Measurements from ENCODE around the gene ISOC2.
"Not testable (repeated sequence)": the region's sequence is repeated elsewhere in the genome, so short reads cannot be mapped to it uniquely, and the experiment has no call there.

Gene ISOC2

GRCh38 chr19:55460670-55461258 is 678 bp downstream of the ISOC2 start:
- H3K4me3 Mint-ChIP-seq: peak overlapping the region; percentile 83
- H3K27me3 Mint-ChIP-seq: no peaks in the 10 kb centered on the region
- peak; percentile 63 for DNase-seq
- peaks cover 5% of the 10 kb centered on the region for H3K36me3 Mint-ChIP-seq (ENCODE audit: low read depth)
- peak overlapping the region; percentile 92 for H3K27ac Mint-ChIP-seq
- no peaks in the 10 kb centered on the region for H3K9me3 Mint-ChIP-seq
- H3K4me1 Mint-ChIP-seq (ENCODE audit: low read depth): peaks cover 22% of the 10 kb centered on the region

DNA sequence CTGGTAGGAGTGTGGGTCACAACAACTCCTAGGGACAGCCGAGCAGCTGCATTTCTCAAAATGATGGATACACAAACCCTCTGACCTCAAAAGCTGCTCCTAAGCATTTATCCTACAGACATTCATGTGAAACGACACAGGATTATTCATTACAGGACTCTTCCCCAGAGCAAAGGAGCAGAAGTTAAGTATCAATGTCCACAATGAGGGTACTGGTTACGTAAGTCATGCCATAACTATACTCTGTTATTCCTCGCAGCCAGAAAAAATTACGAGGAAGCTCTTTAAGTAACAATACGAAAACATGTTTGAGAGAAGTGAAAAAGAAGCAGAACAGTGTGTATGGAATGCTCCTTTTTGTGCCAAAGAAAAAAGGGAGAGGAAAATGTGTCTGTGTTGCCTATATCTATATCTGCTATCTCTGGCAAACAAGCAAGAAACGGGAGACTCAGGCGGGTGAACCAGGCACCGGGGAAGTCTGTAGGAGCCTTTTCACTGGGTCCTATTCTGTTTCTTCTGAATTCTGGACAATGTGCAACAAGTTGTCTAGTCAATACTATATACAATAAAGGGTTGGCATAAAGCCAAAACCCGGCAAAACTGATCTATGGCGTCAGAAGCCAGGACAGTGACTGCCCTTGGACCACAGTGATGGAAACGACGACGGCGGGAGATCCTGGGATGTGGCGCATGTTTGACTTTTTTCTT is 1.3 kb downstream of the ISOC2 start:
- Mint-ChIP-seq H3K27ac (peak overlapping the region; percentile 92), H3K9me3 (no peaks in the 10 kb centered on the region), H3K4me1 (ENCODE audit: low read depth) (peaks cover 22% of the 10 kb centered on the region), H3K4me3 (peak overlapping the region; percentile 83), H3K27me3 (no peaks in the 10 kb centered on the region), H3K36me3 (ENCODE audit: low read depth) (peaks cover 12% of the 10 kb centered on the region)
- no peak for DNase-seq

DNA sequence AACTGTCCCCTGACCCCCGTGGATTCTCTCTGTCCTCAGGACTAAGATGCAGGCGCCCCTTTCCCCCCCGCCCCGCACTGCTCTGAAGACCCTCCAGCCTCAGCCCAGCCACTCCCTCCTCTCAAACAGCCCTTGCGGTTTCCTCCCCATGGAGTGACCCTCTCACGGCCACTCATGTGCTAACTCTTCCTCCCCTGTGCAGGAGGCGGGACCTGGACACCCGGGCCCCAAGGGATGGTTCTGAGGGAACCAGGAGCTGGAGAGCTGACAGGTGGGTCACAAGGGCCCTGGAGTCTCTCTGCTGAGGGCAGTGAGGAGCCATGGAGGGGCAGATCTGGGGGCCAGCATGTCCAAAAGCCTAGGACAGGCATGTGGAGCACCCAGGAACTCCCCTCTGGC is 1.9 kb downstream of the ISOC2 start:
- Mint-ChIP-seq H3K27me3 (no peaks in the 10 kb centered on the region), H3K36me3 (ENCODE audit: low read depth) (peaks cover 15% of the 10 kb centered on the region), H3K4me1 (ENCODE audit: low read depth) (peaks cover 22% of the 10 kb centered on the region), H3K4me3 (no peak overlapping the region), H3K27ac (no peak overlapping the region), H3K9me3 (no peaks in the 10 kb centered on the region)
- DNase-seq: no peak

DNA sequence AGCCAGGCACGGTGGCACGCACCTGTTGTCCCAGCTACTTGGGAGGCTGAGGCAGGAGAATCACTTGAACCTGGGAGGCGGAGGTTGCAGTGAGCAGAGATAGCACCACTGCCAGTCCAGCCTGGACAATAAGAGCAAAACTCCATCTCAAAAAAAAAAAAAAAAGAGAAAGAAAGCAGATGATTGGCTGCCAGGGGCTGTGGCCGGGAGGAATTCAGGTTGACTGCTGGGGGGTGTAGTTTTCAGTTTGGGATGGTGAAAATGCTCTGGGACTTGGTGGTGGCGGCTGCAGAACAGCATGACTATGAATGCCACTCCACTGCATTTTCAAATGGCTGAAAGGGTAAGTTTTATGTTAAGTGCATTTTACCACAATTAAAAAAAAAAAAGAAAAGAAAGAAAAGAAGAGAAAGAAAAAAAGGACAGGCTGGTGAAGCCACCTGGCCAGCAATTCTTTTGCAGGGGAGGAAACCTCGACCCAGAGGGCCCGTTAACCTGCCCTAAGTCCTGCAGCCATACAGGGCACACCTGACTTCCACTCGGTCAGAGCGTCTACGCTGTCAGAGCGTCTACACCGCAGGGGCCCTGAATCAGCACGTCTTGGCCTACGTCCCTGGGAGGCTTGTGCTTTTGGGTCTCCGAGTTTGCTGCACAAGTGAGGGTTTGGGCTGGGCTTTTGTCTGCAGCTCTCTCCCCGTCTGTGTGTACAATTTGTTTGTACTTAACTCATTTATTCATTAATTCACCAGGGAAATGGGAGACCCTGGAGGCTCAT is 3.6 kb downstream of the ISOC2 start:
- Mint-ChIP-seq H3K27me3 (peaks cover 12% of the 10 kb centered on the region), H3K27ac (no peak overlapping the region), H3K36me3 (ENCODE audit: low read depth) (peaks cover 25% of the 10 kb centered on the region), H3K4me1 (ENCODE audit: low read depth) (peaks cover 26% of the 10 kb centered on the region), H3K9me3 (no peaks in the 10 kb centered on the region), H3K4me3 (no peak overlapping the region)
- no peak for DNase-seq

- Mint-ChIP-seq H3K4me1 (ENCODE audit: low read depth) (peaks cover 22% of the 10 kb centered on the region), H3K36me3 (ENCODE audit: low read depth) (peaks cover 25% of the 10 kb centered on the region), H3K27me3 (peaks cover 20% of the 10 kb centered on the region), H3K9me3 (no peaks in the 10 kb centered on the region), H3K4me3 (no peak overlapping the region), H3K27ac (no peak overlapping the region)
- DNase-seq: no peak
Observed at GRCh38 chr19:55456347-55456746, 5.1 kb downstream of the ISOC2 start.

GRCh38 chr19:55455576-55456235 is 5.7 kb downstream of the ISOC2 start:
- Mint-ChIP-seq H3K36me3 (ENCODE audit: low read depth) (peaks cover 25% of the 10 kb centered on the region), H3K4me1 (ENCODE audit: low read depth) (peaks cover 18% of the 10 kb centered on the region), H3K4me3 (no peak overlapping the region), H3K27me3 (peaks cover 24% of the 10 kb centered on the region), H3K27ac (no peak overlapping the region), H3K9me3 (no peaks in the 10 kb centered on the region)
- no peak for DNase-seq

GRCh38 chr19:55454787-55455243 is 6.6 kb downstream of the ISOC2 start:
- Mint-ChIP-seq H3K27ac (no peak overlapping the region), H3K36me3 (ENCODE audit: low read depth) (peaks cover 25% of the 10 kb centered on the region), H3K27me3 (peaks cover 27% of the 10 kb centered on the region), H3K9me3 (no peaks in the 10 kb centered on the region), H3K4me3 (no peak overlapping the region), H3K4me1 (ENCODE audit: low read depth) (peaks cover 10% of the 10 kb centered on the region)
- DNase-seq: peak; percentile 61

GRCh38 chr19:55453511-55454260 is 7.8 kb downstream of the ISOC2 start:
- no peak for DNase-seq
- Mint-ChIP-seq H3K27me3 (peaks cover 27% of the 10 kb centered on the region), H3K36me3 (ENCODE audit: low read depth) (peaks cover 25% of the 10 kb centered on the region), H3K4me3 (no peak overlapping the region), H3K27ac (no peak overlapping the region), H3K9me3 (no peaks in the 10 kb centered on the region), H3K4me1 (ENCODE audit: low read depth) (peaks cover 10% of the 10 kb centered on the region)

DNA sequence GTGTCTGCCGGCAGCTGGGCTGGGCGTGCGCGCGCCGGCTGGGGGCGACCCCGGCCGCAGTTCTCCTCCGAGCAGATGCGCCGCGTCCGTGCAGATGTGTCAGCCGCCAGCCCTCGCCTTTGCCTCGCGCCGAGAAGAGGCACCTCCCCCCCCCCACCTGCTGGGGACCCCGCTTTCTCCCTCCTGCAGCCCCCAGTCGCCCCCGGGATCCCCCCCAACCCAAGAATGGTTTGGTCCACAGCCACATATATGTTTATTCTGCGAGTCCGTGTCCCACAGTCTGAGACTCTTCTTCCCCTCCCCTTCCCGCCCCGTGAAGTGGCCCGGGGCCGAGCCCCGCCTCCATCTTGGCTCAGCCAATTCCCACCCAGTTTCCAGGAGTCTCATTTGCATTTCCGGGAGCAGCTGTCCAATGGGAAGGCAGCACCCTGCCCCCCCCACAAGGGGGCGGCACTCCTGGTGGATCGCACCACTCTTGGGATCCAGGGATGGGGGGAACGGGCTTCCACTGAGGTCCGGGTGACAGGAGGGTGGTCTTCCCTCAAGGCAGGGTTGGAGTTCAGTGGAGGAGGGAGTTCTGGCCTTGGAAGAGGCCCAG is 8.6 kb downstream of the ISOC2 start:
- Mint-ChIP-seq H3K4me3 (peak overlapping the region; percentile 20), H3K36me3 (ENCODE audit: low read depth) (peaks cover 25% of the 10 kb centered on the region), H3K27me3 (peaks cover 27% of the 10 kb centered on the region), H3K4me1 (ENCODE audit: low read depth) (peaks cover 10% of the 10 kb centered on the region), H3K9me3 (no peaks in the 10 kb centered on the region), H3K27ac (no peak overlapping the region)
- peak; percentile 58 for DNase-seq

DNA sequence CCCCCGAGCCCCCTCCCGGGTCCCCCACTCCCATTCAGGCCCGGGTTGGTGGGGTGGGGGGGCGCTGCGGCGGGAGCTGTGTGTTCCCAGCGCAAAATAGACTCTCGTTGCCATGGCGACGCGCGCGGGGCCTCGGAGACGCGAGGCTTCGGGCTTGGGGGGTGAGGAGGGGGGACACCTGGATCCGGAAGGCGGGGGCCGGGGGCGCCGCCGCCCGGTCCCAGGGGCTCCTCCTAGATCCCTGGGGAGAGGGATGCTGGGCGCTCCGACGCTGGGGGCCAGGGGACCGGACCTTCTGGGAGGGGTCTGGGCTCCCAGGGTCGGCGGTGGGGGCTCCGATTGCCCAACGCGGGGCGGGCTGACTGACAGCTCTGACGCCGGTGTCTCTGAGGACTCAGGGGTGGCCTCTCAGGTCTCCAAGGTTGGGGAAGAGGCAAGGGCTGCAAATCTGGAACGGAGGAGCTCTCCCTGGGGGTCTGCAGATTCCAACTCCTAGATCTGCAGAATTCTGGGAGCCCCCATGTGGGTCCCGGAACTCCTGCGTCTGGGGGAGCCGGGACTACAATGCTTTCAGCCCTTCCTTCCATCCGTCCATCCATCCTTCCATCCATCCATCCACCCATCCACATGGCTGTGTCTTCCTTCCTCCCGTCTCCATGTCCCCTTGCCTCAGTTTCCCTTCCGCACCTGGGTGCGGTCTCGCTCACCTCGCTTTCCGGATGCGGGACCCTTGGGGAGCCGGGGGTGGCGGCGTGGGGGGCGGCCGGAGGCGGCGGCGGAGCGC is 9.3 kb downstream of the ISOC2 start:
- Mint-ChIP-seq H3K27ac (no peak overlapping the region), H3K4me3 (peak overlapping the region; percentile 3), H3K4me1 (ENCODE audit: low read depth) (peaks cover 10% of the 10 kb centered on the region), H3K9me3 (no peaks in the 10 kb centered on the region), H3K36me3 (ENCODE audit: low read depth) (peaks cover 25% of the 10 kb centered on the region), H3K27me3 (peaks cover 27% of the 10 kb centered on the region)
- DNase-seq: no peak

DNA sequence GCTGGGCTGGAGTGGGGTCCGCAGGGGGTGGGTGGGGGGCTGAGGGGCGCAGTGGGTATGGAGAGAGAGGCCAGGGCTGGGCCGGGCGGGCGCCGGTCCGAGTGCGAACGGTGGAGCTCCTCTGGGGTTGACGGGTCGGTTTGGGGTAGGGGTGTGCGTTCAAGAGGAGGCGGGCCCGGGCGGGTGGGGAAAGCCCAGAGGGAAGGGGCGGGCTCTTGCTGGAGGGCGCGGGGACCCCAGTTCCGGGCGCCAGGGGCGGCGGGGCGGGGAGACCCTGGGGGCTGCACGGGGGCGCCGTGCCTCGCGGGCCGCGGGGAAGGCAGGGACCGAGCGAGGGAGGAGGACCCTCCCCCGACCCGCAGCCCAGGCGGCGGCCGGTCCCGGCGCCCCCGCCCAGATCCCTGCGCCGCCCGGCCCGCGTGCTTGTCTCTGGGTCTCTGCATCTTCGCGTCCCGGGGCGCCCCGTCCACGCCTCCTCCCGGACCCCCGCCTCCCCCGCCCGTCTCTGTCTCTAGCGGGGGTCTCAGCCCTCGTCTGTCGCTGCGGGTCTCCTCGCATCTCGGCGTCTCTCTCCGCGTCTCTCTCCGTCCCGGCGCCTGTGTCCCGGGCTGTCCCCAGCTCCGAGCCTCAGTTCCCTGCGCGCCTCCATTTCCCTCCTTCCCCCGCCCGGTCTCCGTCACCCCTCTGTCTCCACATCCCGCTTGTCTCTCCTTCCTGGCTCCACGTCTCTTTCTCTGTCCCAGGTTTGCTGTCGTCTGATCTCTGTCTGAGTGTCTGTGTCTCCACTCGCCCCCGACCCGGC is 10.1 kb downstream of the ISOC2 start:
- Mint-ChIP-seq H3K27ac (no peak overlapping the region), H3K4me1 (ENCODE audit: low read depth) (peaks cover 10% of the 10 kb centered on the region), H3K27me3 (peaks cover 28% of the 10 kb centered on the region), H3K4me3 (peak overlapping the region; percentile 57), H3K36me3 (ENCODE audit: low read depth) (peaks cover 23% of the 10 kb centered on the region), H3K9me3 (no peaks in the 10 kb centered on the region)
- no peak for DNase-seq

GRCh38 chr19:55449469-55449868 is 12.0 kb downstream of the ISOC2 start:
- H3K9me3 Mint-ChIP-seq: no peaks in the 10 kb centered on the region
- H3K27me3 Mint-ChIP-seq: peaks cover 45% of the 10 kb centered on the region
- H3K4me3 Mint-ChIP-seq: no peak overlapping the region
- no peak overlapping the region for H3K27ac Mint-ChIP-seq
- H3K36me3 Mint-ChIP-seq (ENCODE audit: low read depth): peaks cover 10% of the 10 kb centered on the region
- H3K4me1 Mint-ChIP-seq (ENCODE audit: low read depth): peaks cover 10% of the 10 kb centered on the region
- DNase-seq: no peak

DNA sequence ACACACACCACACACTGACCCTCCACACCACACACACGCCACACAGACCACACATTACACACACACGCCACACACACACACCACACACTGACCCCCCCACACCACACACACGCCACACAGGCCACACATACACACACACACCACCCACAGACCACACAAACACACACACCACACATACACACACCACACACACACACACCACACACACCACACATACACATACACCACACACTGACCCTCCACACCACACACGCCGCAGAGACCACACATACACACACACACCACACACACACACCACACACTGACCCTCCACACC is 13.3 kb downstream of the ISOC2 start:
- not testable (repeated sequence) for H3K27ac Mint-ChIP-seq; H3K4me3 Mint-ChIP-seq; H3K4me1 Mint-ChIP-seq (ENCODE audit: low read depth); DNase-seq; H3K9me3 Mint-ChIP-seq; H3K36me3 Mint-ChIP-seq (ENCODE audit: low read depth)
- H3K27me3 Mint-ChIP-seq: peaks cover 48% of the 10 kb centered on the region

Data from activated T-cell treated with anti-CD3 and anti-CD28 coated beads, Interleukin-2, amount 50 U/mL, for 24 hours (primary cell).